MCF 10A (cell line): ENCODE measurements around the gene TRPV2. TPM values are rescaled to one million over a fixed set of nuclear protein-coding genes. Genes with fewer than 3 reads are reported as not detected.

Source experiments
- BruUV-seq: library from RNA; stranded (reverse); fragments of 400-500 nt; replicated peaks from 2 replicates; lab custom pipeline; 2021; lab: Mats Ljungman, UMichigan
- CTCF ChIA-PET: fragments of 300-600 bp; sonication (Branson Sonifier 250); formaldehyde crosslinking; extraction: SDS; loops from one replicate; lab custom pipeline; 2021; ENCODE audit warnings: antibody characterized with exemption, inconsistent platforms; lab: Yijun Ruan, JAX
- POLR2A ChIA-PET: fragments of 300-600, 350-650 bp; sonication (Branson Sonifier 250); formaldehyde crosslinking; extraction: SDS; loops from one replicate; lab custom pipeline; 2020; ENCODE audit warnings: antibody characterized with exemption, inconsistent platforms; lab: Yijun Ruan, JAX
- DNase-seq: peaks from one replicate; pipeline ENCODE4 v3.0.0-alpha.2; 2018; ENCODE audit not compliant: unreplicated experiment
- H3K27ac Mint-ChIP-seq: one replicate; pipeline ENCODE4 v1.8.0; 2022; ENCODE audit warnings: mild to moderate bottlenecking, low read depth, mixed read lengths; ENCODE audit not compliant: unreplicated experiment
- H3K27me3 Mint-ChIP-seq: one replicate; pipeline ENCODE4 v1.8.0; 2022; ENCODE audit warnings: mixed read lengths; ENCODE audit not compliant: insufficient read depth, unreplicated experiment
- H3K36me3 Mint-ChIP-seq: one replicate; pipeline ENCODE4 v1.8.0; 2022; ENCODE audit warnings: mild to moderate bottlenecking, moderate library complexity, mixed read lengths; ENCODE audit not compliant: insufficient read depth, unreplicated experiment
- H3K4me1 Mint-ChIP-seq: one replicate; pipeline ENCODE4 v1.8.0; 2022; ENCODE audit warnings: mixed read lengths; ENCODE audit not compliant: insufficient read depth, unreplicated experiment
- H3K4me3 Mint-ChIP-seq: one replicate; pipeline ENCODE4 v1.8.0; 2022; ENCODE audit warnings: mild to moderate bottlenecking, moderate library complexity, mixed read lengths; ENCODE audit not compliant: unreplicated experiment
- H3K9me3 Mint-ChIP-seq: one replicate; pipeline ENCODE4 v1.8.0; 2022; ENCODE audit warnings: mixed read lengths; ENCODE audit not compliant: unreplicated experiment
- CTCF ChIP-seq: fragments of 200-600 bp; IDR thresholded peaks from one replicate; pipeline ENCODE4 v1.8.0; 2022; ENCODE audit warnings: antibody characterized with exemption, mild to moderate bottlenecking; ENCODE audit not compliant: unreplicated experiment
- intact Hi-C: fragments of 100-400 bp; cut with micrococcal nuclease; formaldehyde crosslinking; loops from 2 replicates; pipeline ENCODE4 v1.14.1; 2022
- total RNA-seq: library from RNA; stranded (reverse); gene quantifications from 2 replicates; pipeline ENCODE4 v1.2.3, GENCODE V29; 2022

Gene TRPV2
- total RNA-seq, 1 experiment from 2014 or later: not detected

GRCh38 chr17:16433514-16433913, 18.1 kb downstream of the TRPV2 start:
- CTCF ChIA-PET: no interaction called here
- BruUV-seq: no TSS peak
- no peak for DNase-seq
- Mint-ChIP-seq H3K4me1 (peaks cover 7% of the 10 kb centered on the region), H3K9me3 (no peaks in the 10 kb centered on the region), H3K27me3 (no peaks in the 10 kb centered on the region), H3K4me3 (no peak overlapping the region), H3K36me3 (peaks cover 4% of the 10 kb centered on the region), H3K27ac (no peak overlapping the region)
- POLR2A ChIA-PET: interaction anchor here (0.7 to 1.5 kb wide), 2 partner anchors 14 to 18 kb away, joined by 3 read pairs; no protein-coding TSS in a partner anchor
- no peak for TF ChIP-seq CTCF
- intact Hi-C loops: no loop called here

GRCh38 chr17:16434662-16435061, 19.3 kb downstream of the TRPV2 start:
- H3K4me3 Mint-ChIP-seq: no peak overlapping the region
- peaks cover 15% of the 10 kb centered on the region for H3K36me3 Mint-ChIP-seq
- no TSS peak for BruUV-seq
- DNase-seq: no peak
- intact Hi-C loops: no loop called here
- POLR2A ChIA-PET: interaction anchor here (0.7 to 1.2 kb wide), 2 partner anchors 50 to 56 kb away, joined by 3 to 4 read pairs; no protein-coding TSS in a partner anchor
- CTCF ChIA-PET: no interaction called here
- peaks cover 7% of the 10 kb centered on the region for H3K4me1 Mint-ChIP-seq
- no peaks in the 10 kb centered on the region for H3K27me3 Mint-ChIP-seq
- no peak overlapping the region for H3K27ac Mint-ChIP-seq
- H3K9me3 Mint-ChIP-seq: no peaks in the 10 kb centered on the region
- TF ChIP-seq CTCF: no peak

- Mint-ChIP-seq H3K4me3 (no peak overlapping the region), H3K27me3 (no peaks in the 10 kb centered on the region), H3K27ac (no peak overlapping the region), H3K9me3 (no peaks in the 10 kb centered on the region), H3K36me3 (peaks cover 31% of the 10 kb centered on the region), H3K4me1 (peaks cover 7% of the 10 kb centered on the region)
- intact Hi-C loops: no loop called here
- BruUV-seq: no TSS peak
- no peak for TF ChIP-seq CTCF
- ChIA-PET POLR2A (interaction anchor here (0.6 to 8.4 kb wide), 6 partner anchors 9 to 283 kb away, joined by 3 to 238 read pairs (median 4); partner anchors contain the start of gene UBB), CTCF (interaction anchor here (0.6 to 1.8 kb wide), 5 partner anchors 8 to 216 kb away, joined by 3 to 5 read pairs (median 4); no protein-coding TSS in a partner anchor)
- DNase-seq: no peak
Measured at GRCh38 chr17:16435925-16436886, 20.8 kb downstream of the TRPV2 start.

GRCh38 chr17:16437083-16437482, 21.7 kb downstream of the TRPV2 start:
- no peaks in the 10 kb centered on the region for H3K9me3 Mint-ChIP-seq
- H3K4me3 Mint-ChIP-seq: no peak overlapping the region
- H3K4me1 Mint-ChIP-seq: peaks cover 11% of the 10 kb centered on the region
- no peak for DNase-seq
- peaks cover 40% of the 10 kb centered on the region for H3K36me3 Mint-ChIP-seq
- intact Hi-C loops: no loop called here
- POLR2A ChIA-PET: interaction anchor here (0.6 to 8.4 kb wide), 5 partner anchors 9 to 283 kb away, joined by 3 to 238 read pairs (median 4); partner anchors contain the start of gene UBB
- no peaks in the 10 kb centered on the region for H3K27me3 Mint-ChIP-seq
- TF ChIP-seq CTCF: no peak
- CTCF ChIA-PET: interaction anchor here (0.6 to 5.2 kb wide), 4 partner anchors 9 to 83 kb away, joined by 3 to 44 read pairs (median 4); no protein-coding TSS in a partner anchor
- no TSS peak for BruUV-seq
- H3K27ac Mint-ChIP-seq: no peak overlapping the region
